GM23338 (cell line): Measurements from ENCODE around the gene MACF1. TPM values are rescaled to one million over a fixed set of nuclear protein-coding genes. Genes with fewer than 3 reads are reported as not detected.
"Not testable (repeated sequence)": the region's sequence is repeated elsewhere in the genome, so short reads cannot be mapped to it uniquely, and the experiment has no call there.

ENCODE experiments used
- ATAC-seq: fragments of 200-7000 bp; cut with Tn5 transposase; 3 replicates; pipeline ENCODE4 v1.9.1; 2020
- DNase-seq: peaks from one replicate; pipeline ENCODE4 v3.0.0-alpha.2; 2015; ENCODE audit warnings: low spot score
- H2AFZ ChIP-seq: fragments of 200-600 bp; sonication (generic); 2 replicates; pipeline ENCODE4 v1.8.0; 2016; ENCODE audit warnings: antibody characterized with exemption, mild to moderate bottlenecking, moderate library complexity
- H3F3A ChIP-seq: fragments of 200-600 bp; sonication (generic); replicated peaks from 2 replicates; pipeline ENCODE4 v1.8.0; 2017; ENCODE audit warnings: antibody characterized with exemption, mixed run types, low read depth
- H3K27ac ChIP-seq: fragments of 200-600 bp; sonication (generic); 2 replicates; pipeline ENCODE4 v1.6.1; 2016; ENCODE audit warnings: low read depth
- H3K27me3 ChIP-seq: fragments of 200-600 bp; sonication (generic); 2 replicates; pipeline ENCODE4 v1.8.0; 2016; ENCODE audit warnings: mild to moderate bottlenecking, mixed run types, moderate library complexity; ENCODE audit not compliant: insufficient read depth
- H3K36me3 ChIP-seq: fragments of 200-600 bp; sonication (generic); 2 replicates; pipeline ENCODE4 v1.8.0; 2016; ENCODE audit warnings: mild to moderate bottlenecking; ENCODE audit not compliant: insufficient read depth
- H3K4me1 ChIP-seq: fragments of 200-600 bp; sonication (generic); 2 replicates; pipeline ENCODE4 v1.8.0; 2016; ENCODE audit warnings: mild to moderate bottlenecking, moderate library complexity; ENCODE audit not compliant: insufficient read depth
- H3K4me2 ChIP-seq: fragments of 200-600 bp; sonication (generic); 2 replicates; pipeline ENCODE4 v1.7.1; 2017; ENCODE audit warnings: mixed run types
- H3K4me3 ChIP-seq: fragments of 200-600 bp; sonication (generic); 2 replicates; pipeline ENCODE4 v1.6.1; 2016; ENCODE audit warnings: mixed run types
- H3K79me2 ChIP-seq: fragments of 200-600 bp; sonication (generic); replicated peaks from 2 replicates; pipeline ENCODE4 v1.8.0; 2017; ENCODE audit warnings: mild to moderate bottlenecking; ENCODE audit not compliant: insufficient read depth
- H3K9me2 ChIP-seq: fragments of 200-600 bp; sonication (generic); 2 replicates; pipeline ENCODE4 v1.8.0; 2017; ENCODE audit not compliant: insufficient read depth
- H4K20me1 ChIP-seq: fragments of 200-600 bp; sonication (generic); replicated peaks from 2 replicates; pipeline ENCODE4 v1.8.0; 2017; ENCODE audit warnings: mild to moderate bottlenecking; ENCODE audit not compliant: insufficient read depth
- H3K27ac Mint-ChIP-seq: 2 replicates; pipeline ENCODE4 v1.8.0; 2020; ENCODE audit warnings: inconsistent platforms, mild to moderate bottlenecking, moderate library complexity, mixed read lengths
- H3K27me3 Mint-ChIP-seq: 3 replicates; pipeline ENCODE4 v1.8.0; 2022; ENCODE audit warnings: low read depth, mild to moderate bottlenecking, moderate library complexity, mixed read lengths, inconsistent platforms; ENCODE audit not compliant: insufficient read depth, poor library complexity
- H3K36me3 Mint-ChIP-seq: 3 replicates; pipeline ENCODE4 v1.8.0; 2021; ENCODE audit warnings: low read depth, mild to moderate bottlenecking, inconsistent platforms, moderate library complexity, mixed read lengths
- H3K4me1 Mint-ChIP-seq: 3 replicates; pipeline ENCODE4 v1.8.0; 2020; ENCODE audit warnings: mild to moderate bottlenecking, inconsistent platforms, mixed read lengths
- H3K4me3 Mint-ChIP-seq: 3 replicates; pipeline ENCODE4 v1.8.0; 2021; ENCODE audit warnings: moderate library complexity, mild to moderate bottlenecking, inconsistent platforms, mixed read lengths
- H3K9me3 Mint-ChIP-seq: 3 replicates; pipeline ENCODE4 v1.8.0; 2020; ENCODE audit warnings: moderate library complexity, mild to moderate bottlenecking, inconsistent platforms, mixed read lengths
- CTCF ChIP-seq, 2 experiments: fragments of 200-600 bp in 1 of 2; sonication (generic) in 1 of 2; conservative IDR thresholded peaks; 2 replicates each; pipeline versions ENCODE4 v1.5.1 to v1.6.1; 2016 to 2017; ENCODE audit warnings: antibody characterized with exemption in 2 of 2, low read depth in 2 of 2, mild to moderate bottlenecking in 2 of 2, moderate library complexity in 1 of 2
- NANOG ChIP-seq: IDR thresholded peaks from 2 replicates; pipeline ENCODE4 v1.6.1; 2016; ENCODE audit warnings: antibody characterized with exemption, borderline replicate concordance
- POLR2AphosphoS5 ChIP-seq: IDR thresholded peaks from 2 replicates; pipeline ENCODE4 v1.6.1; 2016; ENCODE audit warnings: antibody characterized with exemption, low read depth
- REST ChIP-seq: IDR thresholded peaks from one replicate; pipeline ENCODE4 v1.6.1; 2018; ENCODE audit warnings: antibody characterized with exemption; ENCODE audit not compliant: unreplicated experiment
- polyA plus RNA-seq: library from polyadenylated mRNA; unstranded; fragments of >200 nt; fragmentation: Nextera tagmentation; extraction: Ambion mirVana; gene quantifications from 2 replicates; pipeline ENCODE4 v1.2.1, GENCODE V29; 2016
- total RNA-seq: library from RNA; depleted of rRNA; stranded (reverse); fragments of >200 nt; shearing (Covaris generic); gene quantifications from 2 replicates; pipeline ENCODE4 v1.2.3, GENCODE V29; 2014

MACF1 gene
- total and polyA plus RNA-seq, 2 experiments from 2014 or later = 104 to 399 TPM

- H3K79me2 ChIP-seq = no peaks in the 10 kb centered on the region
- H3K4me3 Mint-ChIP-seq = peak within 1 kb of the TSS; percentile 78
- no peak for TF ChIP-seq NANOG
- TF ChIP-seq POLR2AphosphoS5 = peak; percentile 40; the same call in 1 of the 2 replicates
- TF ChIP-seq CTCF (conservative IDR thresholded peaks at IDR 0.05; ENCODE audit: low read depth in 2 of 2) = 0 out of 4 replicates have a peak, but pooled peaks of 1 of the 2 experiments have one; percentile 6
- no peak for TF ChIP-seq REST
- no peak within 1 kb of the TSS for H3K27ac ChIP-seq
- H3F3A ChIP-seq = peaks cover 8% of the 10 kb centered on the region
- H3K27ac Mint-ChIP-seq = no peak within 1 kb of the TSS
- no peaks in the 10 kb centered on the region for H3K4me1 ChIP-seq
- peaks cover 9% of the 10 kb centered on the region; the same call in 1 of the 3 replicates for H3K36me3 Mint-ChIP-seq
- H3K4me1 Mint-ChIP-seq = peaks cover 2% of the 10 kb centered on the region; the same call in 2 of the 3 replicates
- DNase-seq (peak; percentile 88), ATAC-seq (peak; percentile 76)
- H3K27me3 ChIP-seq = peaks cover 58% of the 10 kb centered on the region
- H3K4me3 ChIP-seq = peak within 1 kb of the TSS; percentile 67
- no peaks in the 10 kb centered on the region for H3K9me3 Mint-ChIP-seq
- peak within 1 kb of the TSS; percentile 78 for H3K4me2 ChIP-seq
- H3K27me3 Mint-ChIP-seq = peaks cover 46% of the 10 kb centered on the region
- H3K9me2 ChIP-seq = no peaks in the 10 kb centered on the region
- H3K36me3 ChIP-seq = peaks cover 12% of the 10 kb centered on the region
- peaks cover 5% of the 10 kb centered on the region; the same call in 1 of the 2 replicates for H4K20me1 ChIP-seq
- peak within 1 kb of the TSS; percentile 59; the same call in 1 of the 2 replicates for H2AFZ ChIP-seq
These were observed 286.8 kb downstream of the MACF1 start, which contains the start of gene BMP8A for GRCh38 chr1:39491146-39491921. TSS of gene BMP8A (plus strand) at chr1:39491636. CDS start at chr1:39491992, 356 bp downstream.

- peaks cover 47% of the 10 kb centered on the region for H3K27me3 Mint-ChIP-seq
- DNase-seq = peak; percentile 25
These were observed 287.9 kb downstream of the MACF1 start for GRCh38 chr1:39492118-39493042.

GRCh38 chr1:39493043-39493810, 288.7 kb downstream of the MACF1 start:
- H4K20me1 ChIP-seq, H3K4me1 Mint-ChIP-seq, H3K4me1 ChIP-seq, H3K9me2 ChIP-seq, H3K9me3 Mint-ChIP-seq, H3F3A ChIP-seq, H3K27ac ChIP-seq, H3K4me2 ChIP-seq, H3K27ac Mint-ChIP-seq, H3K79me2 ChIP-seq, ATAC-seq, H2AFZ ChIP-seq, H3K36me3 ChIP-seq, H3K36me3 Mint-ChIP-seq, DNase-seq, H3K4me3 ChIP-seq: not testable (repeated sequence)
- Mint-ChIP-seq H3K27me3 (peaks cover 49% of the 10 kb centered on the region), H3K4me3 (peak overlapping the region; percentile 61; the same call in 2 of the 3 replicates)
- H3K27me3 ChIP-seq = peaks cover 55% of the 10 kb centered on the region

More at GRCh38 chr1:39492118-39493042, 287.9 kb downstream of the MACF1 start:
- H3K36me3 ChIP-seq, H3K4me1 ChIP-seq, H3K36me3 Mint-ChIP-seq, H2AFZ ChIP-seq, H3K27ac Mint-ChIP-seq, H3K4me1 Mint-ChIP-seq, H3F3A ChIP-seq, H3K9me2 ChIP-seq, H3K9me3 Mint-ChIP-seq, H3K79me2 ChIP-seq, H3K27ac ChIP-seq, H4K20me1 ChIP-seq: not testable (repeated sequence)
- H3K27me3 ChIP-seq = peaks cover 58% of the 10 kb centered on the region
- peak overlapping the region; percentile 57; the same call in 1 of the 2 replicates for H3K4me2 ChIP-seq
- peak overlapping the region; percentile 67; the same call in 1 of the 2 replicates for H3K4me3 ChIP-seq
- peak overlapping the region; percentile 61 for H3K4me3 Mint-ChIP-seq
- ATAC-seq = peak; percentile 1; the same call in 1 of the 3 replicates
